WTC11 (cell line): ENCODE results near the gene SCAND1. TPM values are rescaled to one million over a fixed set of nuclear protein-coding genes. Genes with fewer than 3 reads are reported as not detected.

ENCODE experiments used
- ATAC-seq: fragments of 200-7000 bp; cut with Tn5 transposase; 2 replicates; pipeline ENCODE4 v1.10.0; 2021; ENCODE audit warnings: mild to moderate bottlenecking, moderate library complexity
- CTCF ChIA-PET: fragments of 300-600 bp; sonication (Branson Sonifier 250); formaldehyde crosslinking; loops from one replicate; lab custom pipeline; 2021; ENCODE audit warnings: antibody characterized with exemption; lab: Charles Lee
- POLR2A ChIA-PET: fragments of 350-600 bp; sonication (Branson Sonifier 250); formaldehyde crosslinking; loops from one replicate; lab custom pipeline; 2021; ENCODE audit warnings: antibody characterized with exemption; lab: Charles Lee
- DNase-seq: peaks from one replicate; pipeline ENCODE4 v3.0.0; 2021; ENCODE audit warnings: low spot score
- H3K27ac Mint-ChIP-seq: 2 replicates; pipeline ENCODE4 v1.8.0; 2021; ENCODE audit warnings: mixed read lengths
- H3K27me3 Mint-ChIP-seq: 2 replicates; pipeline ENCODE4 v1.8.0; 2021; ENCODE audit warnings: low read depth, mild to moderate bottlenecking, moderate library complexity, mixed read lengths
- H3K36me3 Mint-ChIP-seq: 2 replicates; pipeline ENCODE4 v1.8.0; 2021; ENCODE audit warnings: mixed read lengths
- H3K4me1 Mint-ChIP-seq: 2 replicates; pipeline ENCODE4 v1.8.0; 2022; ENCODE audit warnings: mixed read lengths
- H3K4me3 Mint-ChIP-seq: 2 replicates; pipeline ENCODE4 v1.8.0; 2021; ENCODE audit warnings: mild to moderate bottlenecking, moderate library complexity, mixed read lengths
- H3K9me3 Mint-ChIP-seq: 2 replicates; pipeline ENCODE4 v1.8.0; 2021; ENCODE audit warnings: mixed read lengths
- AR ChIP-seq: fragments of 250-450 bp; sonication (Bioruptor Pico); IDR thresholded peaks from 2 replicates; pipeline ENCODE4 v1.9.0; 2021; ENCODE audit warnings: mild to moderate bottlenecking
- ARID4B ChIP-seq: sonication (generic); formaldehyde crosslinking; IDR thresholded peaks from 2 replicates; pipeline ENCODE4 v1.8.0; 2023; ENCODE audit warnings: missing genetic modification reagents, mild to moderate bottlenecking, borderline replicate concordance
- CREM ChIP-seq: sonication (generic); formaldehyde crosslinking; IDR thresholded peaks from 2 replicates; pipeline ENCODE4 v1.8.1; 2022; ENCODE audit warnings: mild to moderate bottlenecking, missing genetic modification reagents, moderate library complexity
- CTCF ChIP-seq: fragments of 200-600 bp; IDR thresholded peaks from 2 replicates; pipeline ENCODE4 v1.8.0; 2022; ENCODE audit warnings: antibody characterized with exemption
- ESRRA ChIP-seq: sonication (generic); formaldehyde crosslinking; IDR thresholded peaks from 2 replicates; pipeline ENCODE4 v1.8.1; 2022; ENCODE audit warnings: mild to moderate bottlenecking, missing genetic modification reagents, borderline replicate concordance
- FOXK1 ChIP-seq: sonication (generic); formaldehyde crosslinking; IDR thresholded peaks from 2 replicates; pipeline ENCODE4 v1.8.0; 2022; ENCODE audit warnings: mild to moderate bottlenecking, moderate library complexity, missing genetic modification reagents
- HMGXB4 ChIP-seq: sonication (generic); formaldehyde crosslinking; IDR thresholded peaks from 2 replicates; pipeline ENCODE4 v1.8.1; 2023; ENCODE audit warnings: mild to moderate bottlenecking, moderate library complexity, missing genetic modification reagents
- IRF1 ChIP-seq: sonication (generic); formaldehyde crosslinking; IDR thresholded peaks from 2 replicates; pipeline ENCODE4 v1.8.0; 2023; ENCODE audit warnings: missing genetic modification reagents
- JAZF1 ChIP-seq: fragments of 250-450 bp; sonication (Bioruptor Pico); IDR thresholded peaks from 2 replicates; pipeline ENCODE4 v1.9.0; 2021; ENCODE audit warnings: moderate library complexity, mild to moderate bottlenecking, inconsistent platforms
- KAT7 ChIP-seq: sonication (generic); formaldehyde crosslinking; IDR thresholded peaks from 2 replicates; pipeline ENCODE4 v1.8.1; 2023; ENCODE audit warnings: missing genetic modification reagents, mild to moderate bottlenecking, borderline replicate concordance
- MAX ChIP-seq: sonication (generic); formaldehyde crosslinking; IDR thresholded peaks from 2 replicates; pipeline ENCODE4 v1.8.0; 2022; ENCODE audit warnings: mild to moderate bottlenecking, missing genetic modification reagents
- MXD4 ChIP-seq: fragments of 250-450 bp; sonication (Bioruptor Pico); IDR thresholded peaks from 2 replicates; pipeline ENCODE4 v1.8.0; 2021; ENCODE audit warnings: mild to moderate bottlenecking, moderate library complexity, borderline replicate concordance
- NFE2L1 ChIP-seq: sonication (generic); formaldehyde crosslinking; IDR thresholded peaks from 2 replicates; pipeline ENCODE4 v1.8.1; 2023; ENCODE audit warnings: missing genetic modification reagents
- PREB ChIP-seq: sonication (generic); formaldehyde crosslinking; IDR thresholded peaks from 2 replicates; pipeline ENCODE4 v1.8.1; 2022; ENCODE audit warnings: mild to moderate bottlenecking, missing genetic modification reagents, moderate library complexity, borderline replicate concordance
- SOX15 ChIP-seq: fragments of 250-450 bp; sonication (Bioruptor Pico); IDR thresholded peaks from 2 replicates; pipeline ENCODE4 v1.9.0; 2021; ENCODE audit warnings: mild to moderate bottlenecking
- TP53 ChIP-seq: sonication (generic); formaldehyde crosslinking; IDR thresholded peaks from 2 replicates; pipeline ENCODE4 v1.8.1; 2023; ENCODE audit warnings: mild to moderate bottlenecking, missing genetic modification reagents
- USF2 ChIP-seq: sonication (generic); formaldehyde crosslinking; IDR thresholded peaks from 2 replicates; pipeline ENCODE4 v1.8.1; 2023; ENCODE audit warnings: mild to moderate bottlenecking, missing genetic modification reagents, moderate library complexity
- ZBTB43 ChIP-seq: sonication (generic); formaldehyde crosslinking; IDR thresholded peaks from 2 replicates; pipeline ENCODE4 v1.8.1; 2023; ENCODE audit warnings: mild to moderate bottlenecking, missing genetic modification reagents
- ZNF219 ChIP-seq: sonication (generic); formaldehyde crosslinking; IDR thresholded peaks from 2 replicates; pipeline ENCODE4 v1.8.0; 2023; ENCODE audit warnings: missing genetic modification reagents, mild to moderate bottlenecking, borderline replicate concordance
- ZNF416 ChIP-seq: fragments of 250-450 bp; sonication (Bioruptor Pico); IDR thresholded peaks from 2 replicates; pipeline ENCODE4 v1.9.0; 2021; ENCODE audit warnings: mild to moderate bottlenecking, inconsistent platforms
- total RNA-seq: library from RNA; stranded (reverse); gene quantifications from 3 replicates; pipeline ENCODE4 v1.2.3, GENCODE V29; 2021

The SCAND1 gene
- total RNA-seq, 1 experiment from 2014 or later: 103 TPM

- peaks cover 5% of the 10 kb centered on the region; the same call in 1 of the 2 replicates for H3K36me3 Mint-ChIP-seq
- H3K27me3 Mint-ChIP-seq: no peaks in the 10 kb centered on the region
- CTCF ChIA-PET: interaction anchor here (0.6 to 4.6 kb wide), 58 partner anchors 9 to 502 kb away, joined by 3 to 103 read pairs (median 6); partner anchors contain the start of genes CNBD2, CPNE1, ERGIC3 and RBM12
- peaks cover 10% of the 10 kb centered on the region for H3K4me1 Mint-ChIP-seq
- H3K4me3 Mint-ChIP-seq: peak overlapping the region; percentile 98
- H3K27ac Mint-ChIP-seq: peak overlapping the region; percentile 99
- H3K9me3 Mint-ChIP-seq: no peaks in the 10 kb centered on the region
- POLR2A ChIA-PET: interaction anchor here (0.6 to 2.4 kb wide), 20 partner anchors 14 to 1294 kb away, joined by 3 to 30 read pairs (median 4); partner anchors contain the start of genes CEP250, CNBD2, ERGIC3 and NFS1
- DNase-seq (peak; percentile 54), ATAC-seq (peak; percentile 2)
- TF ChIP-seq MAX (CRISPR knock-in tag): no peak
- 0 out of 2 replicates have a peak, but pooled peaks have one; percentile 47 for TF ChIP-seq ZNF219 (CRISPR knock-in tag)
- no peak for TF ChIP-seq CTCF
- no peak for TF ChIP-seq FOXK1
- TF ChIP-seq IRF1: no peak
- peak; percentile 48; the same call in 1 of the 2 replicates for TF ChIP-seq ARID4B (CRISPR knock-in tag)
- no peak for TF ChIP-seq ZBTB43 (CRISPR knock-in tag)
- no peak for TF ChIP-seq AR (CRISPR knock-in tag)
- TF ChIP-seq SOX15 (CRISPR knock-in tag): no peak
- TF ChIP-seq KAT7 (CRISPR knock-in tag): peak; percentile 88; the same call in 1 of the 2 replicates
- TF ChIP-seq USF2 (CRISPR knock-in tag): no peak
- TF ChIP-seq TP53 (CRISPR knock-in tag): no peak
- TF ChIP-seq PREB (CRISPR knock-in tag): peak; percentile 91; the same call in 1 of the 2 replicates
- TF ChIP-seq JAZF1 (CRISPR knock-in tag): no peak
- peak; percentile 91; the same call in 1 of the 2 replicates for TF ChIP-seq ESRRA (CRISPR knock-in tag)
- no peak for TF ChIP-seq ZNF416
- no peak for TF ChIP-seq MXD4
- 0 out of 2 replicates have a peak, but pooled peaks have one; percentile 21 for TF ChIP-seq CREM
- TF ChIP-seq HMGXB4 (CRISPR knock-in tag): no peak
- no peak; the same call in 1 of the 2 replicates for TF ChIP-seq NFE2L1 (CRISPR knock-in tag)
Measured at GRCh38 chr20:35953387-35954199, 709 bp downstream of the SCAND1 start.
